Loucy (cell line): ENCODE results near the gene BTAF1.

Source experiments
- EZH2phosphoT487 ChIP-seq: fragments of 200-600 bp; IDR thresholded peaks from 2 replicates; pipeline ENCODE4 v1.6.1; 2018; ENCODE audit warnings: antibody characterized with exemption, mild to moderate bottlenecking, moderate library complexity, borderline replicate concordance
- TF ChIP-seq, protein P1 (sequence below): fragments of 200-600 bp; sonication (generic); conservative IDR thresholded peaks from 2 replicates; pipeline ENCODE4 v1.5.1; 2014; ENCODE audit warnings: mild to moderate bottlenecking, antibody characterized with exemption, low read length

DNA sequence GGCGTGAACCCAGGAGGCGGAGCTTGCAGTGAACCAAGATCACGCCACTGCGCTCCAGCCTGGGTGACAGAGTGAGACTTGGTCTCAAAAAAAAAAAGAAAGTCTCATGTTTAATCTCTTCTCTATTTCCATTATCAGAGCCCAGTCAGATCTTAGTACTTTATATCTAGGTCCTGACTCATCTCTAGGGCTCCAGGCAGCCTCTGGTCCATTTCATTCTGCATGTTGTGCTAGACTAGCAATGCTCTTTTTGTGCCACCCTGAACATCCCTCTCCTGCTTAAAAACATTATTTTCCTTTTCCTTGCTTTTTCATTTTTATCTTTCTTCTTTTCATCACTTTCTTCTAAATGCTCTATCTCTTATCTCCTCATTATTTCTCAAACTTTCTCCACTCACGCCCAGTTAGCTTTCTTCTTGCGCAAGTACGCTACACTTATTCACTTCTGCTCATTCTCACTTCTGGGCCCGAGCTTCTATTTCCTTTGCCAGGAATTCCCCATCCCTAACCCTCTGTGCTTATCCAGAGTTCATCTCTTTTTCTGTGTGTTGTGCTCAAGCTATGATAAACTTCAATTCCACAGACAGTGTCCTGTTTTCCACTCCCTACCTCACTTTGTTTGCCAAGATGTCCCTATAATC lies 63.9 kb downstream of the BTAF1 start:
- TF ChIP-seq, protein P1, sequence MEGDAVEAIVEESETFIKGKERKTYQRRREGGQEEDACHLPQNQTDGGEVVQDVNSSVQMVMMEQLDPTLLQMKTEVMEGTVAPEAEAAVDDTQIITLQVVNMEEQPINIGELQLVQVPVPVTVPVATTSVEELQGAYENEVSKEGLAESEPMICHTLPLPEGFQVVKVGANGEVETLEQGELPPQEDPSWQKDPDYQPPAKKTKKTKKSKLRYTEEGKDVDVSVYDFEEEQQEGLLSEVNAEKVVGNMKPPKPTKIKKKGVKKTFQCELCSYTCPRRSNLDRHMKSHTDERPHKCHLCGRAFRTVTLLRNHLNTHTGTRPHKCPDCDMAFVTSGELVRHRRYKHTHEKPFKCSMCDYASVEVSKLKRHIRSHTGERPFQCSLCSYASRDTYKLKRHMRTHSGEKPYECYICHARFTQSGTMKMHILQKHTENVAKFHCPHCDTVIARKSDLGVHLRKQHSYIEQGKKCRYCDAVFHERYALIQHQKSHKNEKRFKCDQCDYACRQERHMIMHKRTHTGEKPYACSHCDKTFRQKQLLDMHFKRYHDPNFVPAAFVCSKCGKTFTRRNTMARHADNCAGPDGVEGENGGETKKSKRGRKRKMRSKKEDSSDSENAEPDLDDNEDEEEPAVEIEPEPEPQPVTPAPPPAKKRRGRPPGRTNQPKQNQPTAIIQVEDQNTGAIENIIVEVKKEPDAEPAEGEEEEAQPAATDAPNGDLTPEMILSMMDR, result no peak
- no peak for TF ChIP-seq EZH2phosphoT487
